ENCODE measurements around the gene BHLHE40.

The BHLHE40 gene

DNA sequence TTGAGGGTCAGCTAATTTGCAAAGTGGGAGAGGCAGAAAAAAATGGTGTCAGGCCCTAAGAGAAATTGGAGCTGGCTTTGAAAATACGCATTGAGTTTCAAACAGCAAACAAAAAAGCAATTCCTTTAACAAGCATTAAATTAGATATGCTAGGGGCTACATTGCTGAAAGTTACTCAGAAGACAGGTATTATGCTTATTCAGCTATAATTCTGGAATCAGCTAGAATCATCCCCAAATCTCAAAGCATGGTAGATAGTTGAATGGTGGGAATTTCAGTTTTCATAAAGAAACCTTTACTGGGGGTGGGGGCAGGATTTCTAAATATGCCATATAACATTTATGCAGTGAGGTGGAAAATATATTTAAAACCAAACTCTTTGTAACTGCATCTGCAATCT is 50.5 kb downstream of the BHLHE40 start (continued):
- TF ChIP-seq POU6F1 (CRISPR knock-in tag; IDR thresholded peaks at IDR 0.05; ENCODE audit: borderline replicate concordance, low read depth) = no peak
- TF ChIP-seq BACH2 (CRISPR knock-in tag; IDR thresholded peaks at IDR 0.05; ENCODE audit: borderline replicate concordance) = no peak
- TF ChIP-seq TOX (CRISPR knock-in tag; IDR thresholded peaks at IDR 0.05; ENCODE audit: borderline replicate concordance) = no peak

GRCh38 chr3:5030152-5030551 is 50.9 kb downstream of the BHLHE40 start:
- no peak for ATAC-seq
- TF ChIP-seq ZNF70 (CRISPR knock-in tag; IDR thresholded peaks at IDR 0.05) (no peak), ISL1 (CRISPR knock-in tag; IDR thresholded peaks at IDR 0.05) (no peak), BACH2 (CRISPR knock-in tag; IDR thresholded peaks at IDR 0.05; ENCODE audit: borderline replicate concordance) (no peak), GLIS3 (CRISPR knock-in tag; IDR thresholded peaks at IDR 0.05) (no peak), ZC3H10 (CRISPR knock-in tag; IDR thresholded peaks at IDR 0.05) (no peak), PPARA (CRISPR knock-in tag; IDR thresholded peaks at IDR 0.05; ENCODE audit: borderline replicate concordance) (no peak), ZFP30 (CRISPR knock-in tag; IDR thresholded peaks at IDR 0.05) (no peak), ZNF8 (CRISPR knock-in tag; IDR thresholded peaks at IDR 0.05) (no peak), ESRRG (CRISPR knock-in tag; IDR thresholded peaks at IDR 0.05) (no peak), TOX (CRISPR knock-in tag; IDR thresholded peaks at IDR 0.05; ENCODE audit: borderline replicate concordance) (no peak), RARB (CRISPR knock-in tag; IDR thresholded peaks at IDR 0.05) (no peak), PATZ1 (CRISPR knock-in tag; IDR thresholded peaks at IDR 0.05; ENCODE audit: borderline replicate concordance) (no peak), CSRNP3 (CRISPR knock-in tag; IDR thresholded peaks at IDR 0.05) (no peak)
- TF ChIP-seq, protein P1, sequence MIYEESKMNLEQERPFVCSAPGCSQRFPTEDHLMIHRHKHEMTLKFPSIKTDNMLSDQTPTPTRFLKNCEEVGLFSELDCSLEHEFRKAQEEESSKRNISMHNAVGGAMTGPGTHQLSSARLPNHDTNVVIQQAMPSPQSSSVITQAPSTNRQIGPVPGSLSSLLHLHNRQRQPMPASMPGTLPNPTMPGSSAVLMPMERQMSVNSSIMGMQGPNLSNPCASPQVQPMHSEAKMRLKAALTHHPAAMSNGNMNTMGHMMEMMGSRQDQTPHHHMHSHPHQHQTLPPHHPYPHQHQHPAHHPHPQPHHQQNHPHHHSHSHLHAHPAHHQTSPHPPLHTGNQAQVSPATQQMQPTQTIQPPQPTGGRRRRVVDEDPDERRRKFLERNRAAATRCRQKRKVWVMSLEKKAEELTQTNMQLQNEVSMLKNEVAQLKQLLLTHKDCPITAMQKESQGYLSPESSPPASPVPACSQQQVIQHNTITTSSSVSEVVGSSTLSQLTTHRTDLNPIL (CRISPR knock-in tag; IDR thresholded peaks at IDR 0.05; ENCODE audit: low read depth) = no peak

GRCh38 chr3:5032844-5033243 is 53.6 kb downstream of the BHLHE40 start:
- no peak for TF ChIP-seq ZC3H10 (CRISPR knock-in tag; IDR thresholded peaks at IDR 0.05)
- TF ChIP-seq, protein P2, sequence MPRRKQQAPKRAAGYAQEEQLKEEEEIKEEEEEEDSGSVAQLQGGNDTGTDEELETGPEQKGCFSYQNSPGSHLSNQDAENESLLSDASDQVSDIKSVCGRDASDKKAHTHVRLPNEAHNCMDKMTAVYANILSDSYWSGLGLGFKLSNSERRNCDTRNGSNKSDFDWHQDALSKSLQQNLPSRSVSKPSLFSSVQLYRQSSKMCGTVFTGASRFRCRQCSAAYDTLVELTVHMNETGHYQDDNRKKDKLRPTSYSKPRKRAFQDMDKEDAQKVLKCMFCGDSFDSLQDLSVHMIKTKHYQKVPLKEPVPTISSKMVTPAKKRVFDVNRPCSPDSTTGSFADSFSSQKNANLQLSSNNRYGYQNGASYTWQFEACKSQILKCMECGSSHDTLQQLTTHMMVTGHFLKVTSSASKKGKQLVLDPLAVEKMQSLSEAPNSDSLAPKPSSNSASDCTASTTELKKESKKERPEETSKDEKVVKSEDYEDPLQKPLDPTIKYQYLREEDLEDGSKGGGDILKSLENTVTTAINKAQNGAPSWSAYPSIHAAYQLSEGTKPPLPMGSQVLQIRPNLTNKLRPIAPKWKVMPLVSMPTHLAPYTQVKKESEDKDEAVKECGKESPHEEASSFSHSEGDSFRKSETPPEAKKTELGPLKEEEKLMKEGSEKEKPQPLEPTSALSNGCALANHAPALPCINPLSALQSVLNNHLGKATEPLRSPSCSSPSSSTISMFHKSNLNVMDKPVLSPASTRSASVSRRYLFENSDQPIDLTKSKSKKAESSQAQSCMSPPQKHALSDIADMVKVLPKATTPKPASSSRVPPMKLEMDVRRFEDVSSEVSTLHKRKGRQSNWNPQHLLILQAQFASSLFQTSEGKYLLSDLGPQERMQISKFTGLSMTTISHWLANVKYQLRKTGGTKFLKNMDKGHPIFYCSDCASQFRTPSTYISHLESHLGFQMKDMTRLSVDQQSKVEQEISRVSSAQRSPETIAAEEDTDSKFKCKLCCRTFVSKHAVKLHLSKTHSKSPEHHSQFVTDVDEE (CRISPR knock-in tag; IDR thresholded peaks at IDR 0.05) = no peak
- TF ChIP-seq ARNTL (CRISPR knock-in tag; IDR thresholded peaks at IDR 0.05; ENCODE audit: borderline replicate concordance, low read depth) = no peak
- TF ChIP-seq RARB (CRISPR knock-in tag; IDR thresholded peaks at IDR 0.05) = no peak
- no peak for TF ChIP-seq BACH2 (CRISPR knock-in tag; IDR thresholded peaks at IDR 0.05; ENCODE audit: borderline replicate concordance)
- no peak for TF ChIP-seq CSRNP3 (CRISPR knock-in tag; IDR thresholded peaks at IDR 0.05)
- no peak for TF ChIP-seq ZFP30 (CRISPR knock-in tag; IDR thresholded peaks at IDR 0.05)
- TF ChIP-seq ESRRG (CRISPR knock-in tag; IDR thresholded peaks at IDR 0.05) = no peak
- TF ChIP-seq, protein P1 (CRISPR knock-in tag; IDR thresholded peaks at IDR 0.05; ENCODE audit: low read depth) = no peak
- no peak for TF ChIP-seq ISL1 (CRISPR knock-in tag; IDR thresholded peaks at IDR 0.05)
- TF ChIP-seq ZNF70 (CRISPR knock-in tag; IDR thresholded peaks at IDR 0.05) = no peak
- no peak for TF ChIP-seq SNAI2 (CRISPR knock-in tag; IDR thresholded peaks at IDR 0.05)
- ATAC-seq = no peak
